Measurements from ENCODE around the gene APOBEC4.
"Not testable (repeated sequence)": the region's sequence is repeated elsewhere in the genome, so short reads cannot be mapped to it uniquely, and the experiment has no call there.

APOBEC4 gene

GRCh38 chr1:183652547-183653461 lies at the start of gene APOBEC4:
Gene APOBEC4 (minus strand): TSS chr1:183653316. CDS start chr1:183648781, 4,535 bp downstream.
- DNase-seq: no peak

DNA sequence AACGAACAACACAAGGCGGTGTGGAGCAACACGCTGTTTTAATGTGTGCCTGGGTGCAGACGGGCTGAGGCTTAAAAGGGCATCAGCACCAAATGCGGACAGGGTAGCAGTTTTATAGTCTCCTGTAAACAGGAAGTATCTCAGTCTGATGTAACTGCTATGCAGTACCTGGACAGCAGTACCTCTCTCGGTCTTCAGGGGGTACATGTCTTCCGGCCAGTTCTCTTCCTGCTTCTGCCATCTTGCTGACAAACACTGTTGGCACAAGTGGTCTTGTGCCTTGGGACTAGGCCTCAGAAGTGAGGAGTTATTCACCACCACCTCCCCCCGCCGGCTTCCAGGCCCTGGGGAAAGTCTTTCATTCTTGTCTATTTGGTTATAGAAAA lies 49.7 kb upstream of the APOBEC4 start:
- no peak for DNase-seq

DNA sequence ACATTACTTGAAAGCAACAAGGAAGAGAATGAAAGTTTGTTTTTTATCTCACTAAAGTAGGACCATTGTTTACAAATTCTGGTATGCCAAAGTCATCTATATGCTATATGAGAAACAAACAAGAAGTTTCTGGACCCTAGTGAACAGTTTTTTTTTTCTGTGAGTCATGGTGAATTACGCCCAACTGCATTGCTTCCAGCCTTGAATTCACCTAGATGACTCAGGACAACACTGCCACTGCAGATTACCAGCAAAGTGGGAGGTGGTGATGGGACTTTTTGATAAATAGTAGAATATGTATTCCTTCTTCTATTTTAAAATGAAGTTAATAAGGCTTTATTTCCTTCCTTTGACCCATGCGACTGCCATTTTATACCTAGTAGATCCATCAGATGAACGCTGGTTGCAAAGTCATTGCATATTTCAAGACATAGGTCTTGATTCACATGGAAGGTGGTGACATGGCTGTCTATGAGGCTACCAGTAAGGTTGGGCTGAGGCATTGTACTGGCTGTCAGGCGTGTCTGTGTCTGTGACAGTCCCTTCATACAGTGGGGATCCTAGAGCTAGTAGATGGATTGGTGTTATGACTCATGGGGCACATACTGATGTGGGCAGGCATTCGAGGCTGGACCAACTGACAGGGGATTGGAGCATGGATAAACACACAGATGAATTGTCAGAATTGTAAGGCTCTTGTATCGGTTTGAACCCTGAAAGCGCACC lies 49.1 kb upstream of the APOBEC4 start:
- no peak for DNase-seq

GRCh38 chr1:183699616-183700160 lies 46.6 kb upstream of the APOBEC4 start:
- DNase-seq: no peak

- no peak for DNase-seq
These were observed 44.9 kb upstream of the APOBEC4 start for GRCh38 chr1:183697814-183698590.

GRCh38 chr1:183696981-183697380 lies 43.9 kb upstream of the APOBEC4 start:
- no peak for DNase-seq

DNA sequence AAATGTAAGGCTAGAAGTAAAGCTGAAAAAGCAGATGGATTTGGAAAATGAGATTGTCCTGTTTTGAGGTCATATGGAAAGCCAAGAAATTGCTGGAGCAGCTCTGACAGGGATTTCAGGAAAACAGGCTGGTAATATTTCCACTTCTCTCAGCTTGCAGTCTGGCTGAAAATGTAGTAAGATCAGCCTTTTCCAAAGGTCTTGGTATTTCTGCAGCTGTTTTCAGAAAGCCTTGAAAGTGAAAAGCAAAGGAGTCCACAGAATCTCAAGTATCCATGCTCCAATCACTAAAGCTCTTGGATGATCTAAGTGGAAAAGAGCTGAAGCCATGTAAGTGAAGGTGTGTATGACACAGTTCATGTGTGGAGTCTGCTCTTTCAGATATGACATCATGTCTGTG lies 41.6 kb upstream of the APOBEC4 start:
- DNase-seq: no peak

DNA sequence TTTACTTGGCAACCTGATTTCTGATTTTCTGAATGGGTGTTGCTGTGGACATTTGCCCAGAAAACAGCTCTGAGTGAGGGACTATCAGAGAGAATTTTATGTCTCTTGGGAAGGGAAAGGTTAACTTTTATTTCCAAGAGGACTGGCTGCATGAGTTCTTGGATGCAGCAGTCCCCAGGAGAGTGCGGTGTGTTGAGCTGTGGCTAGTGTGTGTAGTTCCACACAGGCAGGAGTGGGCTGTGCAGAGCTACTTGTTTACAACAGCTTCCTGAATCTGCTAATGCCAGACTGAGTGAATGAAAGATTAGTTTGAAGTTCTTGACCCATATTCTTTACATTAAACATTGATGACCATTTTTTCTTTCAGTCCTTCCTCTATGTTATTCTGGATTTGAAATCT lies 41.0 kb upstream of the APOBEC4 start:
- DNase-seq: no peak

DNA sequence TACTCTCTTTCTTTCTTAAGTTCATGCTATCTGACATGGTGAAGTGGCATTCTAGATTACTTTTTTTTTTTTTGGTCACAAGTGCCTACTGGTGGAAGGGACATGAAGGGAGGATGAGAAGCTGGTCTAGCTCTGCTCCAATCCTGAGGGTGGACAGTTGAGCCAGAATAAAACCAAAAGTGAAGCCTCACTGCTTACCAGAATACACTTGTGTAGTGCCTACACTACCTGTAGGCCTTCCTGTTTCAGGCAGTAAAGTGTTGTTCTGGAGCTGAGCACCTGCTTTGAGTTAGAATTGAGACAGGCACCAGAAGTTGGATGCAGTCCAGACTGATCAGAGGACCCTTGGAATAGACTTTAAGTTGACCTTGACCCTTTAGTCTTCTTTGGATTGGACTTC lies 40.4 kb upstream of the APOBEC4 start:
- no peak for DNase-seq

- DNase-seq: no peak
These were observed 36.7 kb upstream of the APOBEC4 start for GRCh38 chr1:183689762-183690204.

DNA sequence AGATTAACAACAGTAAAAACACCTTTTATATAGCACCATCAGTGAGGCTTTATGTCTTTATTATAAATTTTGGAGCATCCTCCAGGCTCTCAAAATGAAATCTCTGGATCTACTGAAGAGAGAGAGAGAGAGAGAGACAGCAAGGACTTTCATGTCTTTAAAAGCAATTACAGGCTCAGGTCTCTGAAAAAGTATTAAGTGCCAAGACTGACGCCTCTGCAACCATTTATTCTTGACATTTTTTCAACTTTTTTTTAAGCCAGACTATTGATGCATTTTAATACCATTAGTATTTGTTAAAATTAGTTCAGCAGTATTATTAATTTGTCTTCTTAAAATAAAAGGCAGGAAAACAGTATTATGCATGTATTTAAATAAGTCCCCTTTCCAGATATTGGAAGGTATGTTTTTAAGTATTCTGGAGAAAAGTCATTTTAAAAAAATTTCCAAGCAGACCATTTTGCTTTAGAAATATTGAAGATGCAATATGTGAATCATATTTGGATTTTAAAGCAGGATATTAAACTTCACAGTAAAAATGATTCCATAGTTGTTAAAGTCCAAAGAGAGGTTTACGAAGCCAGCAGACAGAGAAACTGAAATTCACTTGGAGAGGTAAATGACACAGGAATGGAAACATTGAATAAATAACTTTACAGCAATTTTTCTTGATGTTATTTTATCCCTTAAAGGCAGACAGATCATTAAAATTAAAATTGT lies 35.4 kb upstream of the APOBEC4 start:
- no peak for DNase-seq

DNA sequence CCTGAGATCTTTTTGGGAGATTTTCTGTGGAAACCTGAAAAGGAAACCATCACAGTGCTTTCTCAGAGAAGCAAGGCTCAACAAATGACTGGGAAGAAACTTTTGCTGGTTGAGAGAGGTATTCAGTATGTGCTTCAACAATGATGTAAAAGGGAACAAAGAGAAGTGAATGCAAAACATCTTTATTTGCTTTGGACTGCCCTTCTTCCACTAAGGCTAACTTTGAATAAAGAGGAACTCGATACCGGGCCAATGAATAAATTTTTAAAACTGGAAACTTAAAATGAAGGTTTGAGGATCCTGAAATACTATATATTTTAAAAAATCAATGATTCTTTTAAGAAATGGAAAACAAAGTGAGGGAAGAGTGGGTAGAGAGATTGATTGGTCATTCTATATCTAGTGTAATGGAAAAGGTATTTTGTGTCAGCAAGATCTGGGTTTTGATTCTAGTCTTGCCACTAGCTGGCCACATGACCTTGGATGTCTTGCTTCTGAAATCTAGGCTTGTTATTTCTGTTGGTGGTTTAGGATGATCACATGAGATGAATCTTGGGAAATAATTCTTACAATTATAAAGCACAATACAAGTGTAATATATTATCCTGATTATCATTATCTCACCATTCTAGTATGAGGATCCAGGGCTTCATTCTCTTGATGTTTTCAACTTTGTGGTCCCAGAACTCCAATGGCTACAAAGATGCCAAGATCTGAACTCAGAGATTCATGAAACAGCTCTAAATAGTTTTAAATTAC lies 34.6 kb upstream of the APOBEC4 start:
- DNase-seq: no peak

GRCh38 chr1:183686229-183686628 lies 33.1 kb upstream of the APOBEC4 start:
- no peak for DNase-seq

- DNase-seq: peak; percentile 42
These were observed 32.1 kb upstream of the APOBEC4 start for GRCh38 chr1:183685112-183685713.

DNA sequence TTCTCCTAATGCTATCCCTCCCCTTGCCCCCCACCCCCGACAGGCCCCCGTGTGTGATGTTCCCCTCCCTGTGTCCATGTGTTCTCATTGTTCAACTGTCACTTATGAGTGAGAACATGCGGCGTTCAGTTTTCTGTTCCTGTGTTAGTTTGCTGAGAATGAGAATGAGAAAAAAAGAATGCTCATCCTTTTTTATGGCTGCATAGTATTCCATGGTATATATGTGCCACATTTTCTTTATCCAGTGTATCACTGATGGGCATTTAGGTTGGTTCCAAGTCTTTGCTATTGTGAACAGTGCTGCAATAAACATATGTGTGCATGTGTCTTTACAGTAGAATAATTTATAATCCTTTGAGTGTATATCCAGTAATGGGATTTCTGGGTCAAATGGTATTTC lies 26.2 kb upstream of the APOBEC4 start:
- not testable (repeated sequence) for DNase-seq

- no peak for DNase-seq
These were observed 25.7 kb upstream of the APOBEC4 start for GRCh38 chr1:183678819-183679218.

DNA sequence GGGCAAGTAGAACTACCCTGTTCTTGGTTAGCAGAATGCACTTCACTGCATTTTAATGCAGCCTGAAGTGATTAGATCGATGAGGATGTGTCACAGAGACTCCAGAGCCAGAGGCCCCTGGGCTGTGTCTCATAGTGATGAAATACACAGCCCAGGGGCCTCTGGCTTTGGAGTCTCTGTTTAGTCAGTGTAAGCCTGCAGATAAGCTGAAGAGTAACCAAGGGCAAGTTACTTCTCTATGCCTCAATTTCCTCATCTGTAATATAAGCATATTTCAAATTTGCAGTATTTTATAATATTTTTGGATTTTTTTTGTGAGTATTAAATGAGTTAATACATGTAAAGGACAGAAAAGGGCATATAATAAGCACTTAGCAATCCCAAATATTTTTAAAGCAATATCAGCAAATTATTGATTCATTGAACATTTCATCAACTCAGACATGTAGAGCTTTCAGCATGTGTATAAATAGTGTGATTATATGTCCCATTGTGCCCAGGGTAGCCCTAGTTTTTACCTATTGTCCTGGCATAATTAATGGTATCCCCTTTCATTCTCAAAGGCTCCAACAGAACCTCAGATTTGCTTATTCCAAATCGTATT lies 23.6 kb upstream of the APOBEC4 start:
- DNase-seq: peak; percentile 58

DNA sequence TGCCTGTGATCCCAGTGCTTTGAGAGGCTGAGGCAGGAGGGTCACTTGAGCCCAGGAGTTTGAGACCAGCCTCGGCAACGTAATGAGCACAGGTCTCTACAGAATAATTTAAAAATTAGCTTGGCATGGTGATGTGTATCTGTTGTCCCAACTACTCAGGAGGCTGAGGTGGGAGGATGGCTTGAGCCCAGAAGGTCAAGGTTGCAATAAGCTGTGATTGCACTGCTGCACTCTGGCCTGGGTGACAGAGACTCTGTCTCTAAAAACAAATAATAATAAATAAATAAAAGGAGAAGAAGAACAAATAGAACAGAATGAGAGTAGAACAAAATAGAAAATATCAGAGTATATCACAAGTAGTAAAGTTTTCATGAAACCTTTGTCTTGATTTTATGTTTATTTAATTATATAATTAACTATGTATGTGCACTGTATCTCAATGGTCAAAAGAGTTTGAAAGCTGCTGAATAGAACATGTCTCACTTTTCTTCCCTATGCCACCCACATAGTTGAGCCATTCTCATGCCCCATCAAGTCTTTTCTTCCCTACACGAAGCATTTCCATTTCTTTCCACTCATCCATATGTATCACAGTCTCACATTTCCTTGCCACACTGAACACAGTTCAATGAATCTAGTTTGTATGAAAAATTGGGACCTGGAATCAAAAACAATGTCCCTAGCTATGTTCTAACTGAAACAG lies 22.9 kb upstream of the APOBEC4 start:
- DNase-seq: no peak

GRCh38 chr1:183675381-183675780 lies 22.3 kb upstream of the APOBEC4 start:
- DNase-seq: peak; percentile 7

GRCh38 chr1:183674886-183675285 lies 21.8 kb upstream of the APOBEC4 start:
- no peak for DNase-seq

Measured in fibroblast of skin of right quadriceps (primary cell).